ENCODE results near the gene FTCD. TPM values are rescaled to one million over a fixed set of nuclear protein-coding genes. Genes with fewer than 3 reads are reported as not detected.

The FTCD gene
- total and polyA plus RNA-seq, 2 of the 8 experiments (the other 6 are each of a cell fraction or from before 2014, with no cell fraction given): 3.3 to 4.9 TPM

DNA sequence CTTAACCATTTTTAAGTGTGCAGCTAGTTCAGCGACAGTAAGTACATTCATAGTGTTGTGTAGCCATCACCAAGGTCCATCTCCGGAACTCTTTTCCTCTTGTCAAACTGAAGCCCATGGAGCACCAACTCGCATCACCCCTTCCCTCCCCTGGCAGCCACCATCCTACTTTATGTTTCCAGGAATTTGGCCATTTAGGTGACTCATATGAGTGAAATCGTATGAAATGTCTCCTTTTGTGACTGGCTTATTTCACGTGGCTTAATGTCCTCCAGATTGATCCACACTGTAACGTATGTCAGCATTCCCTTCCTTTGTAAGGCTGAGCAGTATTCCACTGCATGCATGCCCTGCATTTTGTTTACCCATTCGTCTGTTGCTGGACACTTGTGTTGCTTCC is 55.0 kb downstream of the FTCD start:
- Histone ChIP-seq H3K56ac (replicated peaks; ENCODE audit: insufficient read length, low read depth, low read length) (no peak overlapping the region), H2BK12ac (ENCODE audit: low read depth, low read length) (no peak overlapping the region), H3K23me2 (ENCODE audit: low read depth, low read length) (peaks cover 10% of the 10 kb centered on the region; the same call in 1 of the 2 replicates), H3K4ac (replicated peaks; ENCODE audit: insufficient read length, low read depth, low read length) (no peak overlapping the region), H3K23ac (ENCODE audit: insufficient read length) (no peak overlapping the region), H4K5ac (ENCODE audit: insufficient read length, low read depth, low read length) (no peak overlapping the region), H3K27ac (ENCODE audit: low read depth, low read length) (no peak overlapping the region), H3K79me2 (ENCODE audit: control insufficient read depth in 1 of 2, insufficient read depth in 2 of 2, low read length in 2 of 2) (peaks cover 0 to 10% of the 10 kb centered on the region in 2 experiments; a peak in 2 of 4 replicates), H3K4me3 (ENCODE audit: extremely low read depth in 1 of 4, insufficient read depth in 2 of 4, low read depth in 3 of 4, low read length in 4 of 4) (no peak overlapping the region), H3K4me2 (ENCODE audit: insufficient read depth in 1 of 2, low read depth in 2 of 2, low read length in 2 of 2) (no peak overlapping the region; a peak in 1 of 4 replicates), H2BK15ac (ENCODE audit: low read length) (no peak overlapping the region), H3K27me3 (replicated peaks in 1 of 4; ENCODE audit: control insufficient read depth in 3 of 4, extremely low read depth in 1 of 4, insufficient read depth in 3 of 4, low read length in 3 of 4) (peaks cover 0 to 14% (median 9%) of the 10 kb centered on the region in 4 experiments; a peak in 6 of 7 replicates), H2AFZ (ENCODE audit: low read length) (no peak overlapping the region), H2AK5ac (ENCODE audit: low read depth, low read length) (peak overlapping the region; percentile 69; the same call in 1 of the 2 replicates), H2BK120ac (replicated peaks; ENCODE audit: low read depth, low read length) (no peak overlapping the region), H4K8ac (ENCODE audit: extremely low read depth, insufficient read depth, low read length) (no peak overlapping the region), H3K14ac (ENCODE audit: insufficient read length) (no peak overlapping the region), H2BK20ac (ENCODE audit: low read length) (no peak overlapping the region), H3K36me3 (ENCODE audit: control insufficient read depth in 2 of 4, insufficient read depth in 4 of 4, low read length in 3 of 4) (no peaks in the 10 kb centered on the region), H3K9ac (replicated peaks in 1 of 4; ENCODE audit: extremely low read depth in 1 of 4, low read depth in 3 of 4, low read length in 3 of 4) (no peak overlapping the region), H3K18ac (ENCODE audit: extremely low read depth, low read length) (no peak overlapping the region), H3K4me1 (replicated peaks in 1 of 4; ENCODE audit: control insufficient read depth in 3 of 4, insufficient read depth in 4 of 4, low read length in 3 of 4) (peaks cover 0 to 4% (median 0%) of the 10 kb centered on the region in 4 experiments; a peak in 2 of 7 replicates), H4K20me1 (replicated peaks in 1 of 2; ENCODE audit: control insufficient read depth in 1 of 2, insufficient read depth in 2 of 2, low read length in 2 of 2) (peaks cover 0 to 9% of the 10 kb centered on the region in 2 experiments), H2BK5ac (ENCODE audit: low read depth, low read length) (no peak overlapping the region), H4K91ac (replicated peaks; ENCODE audit: insufficient read length, low read length) (no peak overlapping the region), H3K79me1 (ENCODE audit: low read depth, low read length) (peaks cover 10% of the 10 kb centered on the region; the same call in 1 of the 2 replicates), H3K9me3 (ENCODE audit: insufficient read depth in 2 of 2, low read depth in 1 of 2, low read length in 1 of 2) (peaks cover 0 to 5% of the 10 kb centered on the region in 2 experiments; a peak in 1 of 4 replicates)
- ChIA-PET CTCF (ENCODE audit: partially characterized antibody) (interaction anchor here (1.1 to 1.5 kb wide), 2 partner anchors 8 to 43 kb away, joined by 3 read pairs; no protein-coding TSS in a partner anchor), POLR2A (ENCODE audit: partially characterized antibody) (no interaction called here)
- TF ChIP-seq SP1 (IDR thresholded peaks at IDR 0.05; ENCODE audit: low read depth, low read length) (no peak), CBX8 (IDR thresholded peaks at IDR 0.05; ENCODE audit: borderline replicate concordance, low read depth, low read length) (no peak), RXRA (IDR thresholded peaks at IDR 0.05; ENCODE audit: insufficient read depth, low read depth, low read length) (no peak), SIRT6 (IDR thresholded peaks at IDR 0.05; ENCODE audit: low read length) (no peak), CTBP2 (IDR thresholded peaks at IDR 0.05; ENCODE audit: borderline replicate concordance, insufficient read depth, insufficient read length, low read length) (no peak), EGR1 (IDR thresholded peaks at IDR 0.05; ENCODE audit: borderline replicate concordance, low read depth, low read length) (no peak)
- FAIRE-seq (no peak), DNase-seq (ENCODE audit: low read depth in 1 of 2, low spot score in 2 of 2) (no peak)
- 86% methylated on average over 7 of the region's 7 CpGs; no CpG with 5 or more reads in 1 of the 2 experiments for WGBS, 2 experiments (ENCODE audit: extremely low coverage in 1 of 2, insufficient coverage in 1 of 2, insufficient read length in 1 of 2, insufficient replicate concordance in 2 of 2, low coverage in 1 of 2, low lambda C conversion rate in 2 of 2, missing lambda C conversion rate in 1 of 2)

Measured in H1 (cell line).